GM18870 (cell line): ENCODE data around the gene TNFRSF8.

Experiments used
- ATAC-seq: cut with Tn5 transposase; IDR thresholded peaks from one replicate; pipeline ENCODE4 v1.9.1; 2021; ENCODE audit warnings: moderate library complexity; ENCODE audit not compliant: unreplicated experiment

TNFRSF8 gene

DNA sequence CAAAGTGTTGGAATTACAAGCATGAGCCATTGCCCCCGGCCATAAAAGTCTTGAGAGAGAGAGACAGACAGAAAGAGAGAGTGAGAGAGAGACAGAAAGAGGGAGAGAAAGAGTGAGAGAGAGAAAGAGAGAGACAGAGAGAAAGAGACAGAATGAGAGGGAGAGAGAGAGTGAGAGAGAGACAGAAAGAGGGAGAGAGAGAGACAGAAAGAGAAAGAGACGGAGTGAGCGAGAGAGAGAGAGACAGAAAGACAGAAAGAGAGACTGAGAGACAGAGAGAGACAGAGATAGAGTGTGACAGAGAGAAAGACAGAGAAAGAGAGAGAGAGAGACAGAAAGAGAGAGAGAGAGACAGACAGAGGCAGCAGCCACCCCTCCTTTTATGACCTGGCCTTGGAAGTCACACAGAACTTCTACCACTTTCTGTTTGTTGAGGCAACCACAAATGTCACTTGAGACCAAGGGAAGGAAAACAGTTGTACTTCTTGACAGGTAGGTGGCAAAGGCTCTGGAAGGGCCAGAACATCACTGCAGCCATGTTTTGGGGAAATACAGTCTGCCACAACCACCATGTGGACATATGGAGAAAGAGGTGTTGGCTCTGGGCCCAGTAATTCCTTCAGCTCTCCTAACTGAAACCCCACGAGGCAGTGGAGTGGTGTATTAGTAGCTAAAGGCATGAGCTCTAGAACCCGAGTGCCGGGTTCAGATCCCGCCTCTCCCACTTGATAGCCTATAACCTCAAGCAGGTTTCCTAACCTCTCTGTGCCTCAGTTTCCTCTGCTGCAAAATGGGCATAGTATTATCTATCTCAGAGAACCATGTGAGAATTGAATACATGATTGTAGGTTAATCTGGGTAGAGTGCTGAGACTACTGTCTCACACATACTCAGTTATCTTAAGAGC lies 50.6 kb downstream of the TNFRSF8 start:
- ATAC-seq = no peak

DNA sequence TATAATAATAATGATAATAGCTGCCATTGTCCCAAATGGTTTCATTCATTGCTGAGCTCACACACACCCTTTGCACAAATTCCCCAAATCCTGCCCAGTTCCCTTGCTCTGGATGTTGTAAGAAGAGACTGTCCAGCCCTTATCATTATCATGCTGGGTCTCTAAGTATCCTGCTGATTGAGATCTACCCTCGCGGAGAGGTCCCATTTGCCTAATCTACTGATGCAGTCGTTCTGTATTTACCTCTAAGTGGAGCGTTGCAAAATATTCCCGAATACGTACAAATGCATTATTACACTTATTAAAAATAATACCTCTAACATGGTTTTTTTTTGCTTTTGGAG lies 51.2 kb downstream of the TNFRSF8 start:
- ATAC-seq = no peak

DNA sequence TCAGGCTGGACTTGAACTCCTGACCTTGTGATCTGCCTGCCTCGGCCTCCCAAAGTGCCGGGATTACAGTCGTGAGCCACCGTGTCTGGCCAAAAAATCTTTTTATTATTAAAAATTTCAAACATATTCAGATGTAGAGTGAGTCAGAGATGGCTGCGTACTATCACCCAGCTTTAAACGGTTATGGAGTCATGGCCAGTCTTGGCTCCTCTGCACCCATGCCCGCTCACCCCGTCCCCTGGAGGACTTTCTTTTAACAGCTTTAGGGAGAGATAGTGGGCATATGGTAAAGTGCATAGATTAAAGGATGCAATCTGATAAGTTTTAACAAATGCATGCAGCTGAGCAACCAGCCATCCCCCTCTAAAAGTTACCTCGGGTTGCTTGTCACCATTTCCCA lies 51.8 kb downstream of the TNFRSF8 start:
- ATAC-seq = no peak

DNA sequence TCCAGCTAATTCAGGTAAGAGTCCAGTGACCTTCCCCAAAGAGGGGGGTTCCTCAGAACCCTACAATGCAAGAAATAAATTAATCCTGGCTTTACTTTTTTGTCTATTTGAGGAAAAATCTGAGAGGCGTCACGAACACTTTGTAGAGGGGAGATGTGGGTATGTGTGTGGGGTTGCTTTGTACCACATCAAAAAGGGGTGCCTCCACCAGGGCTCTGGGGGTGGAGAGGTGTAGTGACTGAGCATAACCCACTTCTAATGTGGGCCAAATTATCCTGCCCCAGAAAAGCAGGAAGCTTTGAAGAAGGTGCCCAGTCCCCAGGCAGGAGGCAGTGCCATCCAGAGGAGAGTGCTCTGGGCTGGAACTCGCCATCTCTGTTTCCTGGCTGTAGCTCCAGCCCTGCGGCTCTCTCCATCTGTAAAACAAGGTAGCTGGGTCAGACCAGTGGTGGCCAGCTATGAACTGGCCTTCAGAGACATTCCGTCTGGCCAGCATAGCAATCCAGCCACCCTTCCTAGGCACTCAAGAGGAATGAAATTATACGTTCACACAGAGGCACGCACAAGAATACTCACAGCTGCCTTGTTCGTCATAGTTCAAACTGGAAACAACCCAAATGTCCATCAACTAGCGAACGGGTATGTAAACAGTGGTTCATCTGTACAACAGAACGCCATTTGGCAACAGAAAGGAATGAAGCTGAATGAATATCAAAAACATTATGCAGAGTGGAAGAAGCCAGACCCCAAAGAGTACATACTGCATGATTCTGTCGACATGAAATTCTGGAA lies 58.3 kb downstream of the TNFRSF8 start:
- ATAC-seq = no peak

DNA sequence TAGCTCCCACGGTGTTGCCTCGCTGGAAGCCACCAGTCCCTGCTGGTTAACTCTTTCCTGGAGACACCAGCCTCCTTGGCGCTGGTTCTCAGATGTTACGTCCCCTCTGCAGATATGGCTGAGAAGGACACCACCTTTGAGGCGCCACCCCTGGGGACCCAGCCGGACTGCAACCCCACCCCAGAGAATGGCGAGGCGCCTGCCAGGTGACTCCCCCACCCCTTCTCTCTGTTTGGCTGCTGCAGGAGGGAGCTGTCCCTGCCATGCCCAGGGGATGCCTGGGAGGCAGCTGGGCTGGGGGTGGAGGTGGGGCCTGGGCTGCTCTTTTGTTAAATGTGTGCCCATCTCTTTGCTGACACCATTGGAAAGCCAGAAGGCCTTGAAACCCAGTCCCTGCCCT lies 60.1 kb downstream of the TNFRSF8 start:
- no peak for ATAC-seq

DNA sequence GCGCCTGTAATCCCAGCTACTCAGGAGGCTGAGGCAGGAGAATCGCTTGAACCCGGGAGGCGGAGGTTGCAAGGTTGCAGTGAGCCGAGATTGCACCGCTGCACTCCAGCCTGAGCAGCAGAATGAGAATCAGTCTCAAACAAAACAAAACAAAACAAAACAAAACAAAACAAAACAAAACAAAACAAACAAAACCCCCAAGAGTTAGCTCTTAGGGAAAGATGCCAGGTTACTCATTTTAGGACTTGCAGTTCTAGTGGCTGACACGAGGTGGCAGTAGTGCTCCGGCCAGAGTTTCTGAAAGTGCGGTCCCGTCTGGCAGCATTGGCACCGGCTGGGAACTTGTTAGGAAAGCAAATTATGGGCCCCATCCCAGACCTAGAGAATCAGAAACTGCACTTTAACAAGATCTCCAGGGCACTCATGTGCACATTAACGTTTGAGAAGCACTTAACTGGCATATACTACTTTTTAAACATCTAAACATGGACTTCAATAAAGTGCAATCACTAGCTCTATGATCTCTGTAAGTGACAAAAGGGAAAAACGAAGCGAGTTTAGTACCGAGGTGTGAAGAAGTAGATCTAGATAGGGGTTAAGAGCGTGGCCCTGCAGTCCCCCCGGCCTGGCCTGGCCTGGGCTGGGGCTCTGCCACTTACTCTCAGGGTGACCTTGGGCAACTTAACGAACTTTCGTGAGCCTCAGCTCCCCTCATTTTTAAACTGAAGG lies 61.8 kb downstream of the TNFRSF8 start:
- no peak for ATAC-seq

DNA sequence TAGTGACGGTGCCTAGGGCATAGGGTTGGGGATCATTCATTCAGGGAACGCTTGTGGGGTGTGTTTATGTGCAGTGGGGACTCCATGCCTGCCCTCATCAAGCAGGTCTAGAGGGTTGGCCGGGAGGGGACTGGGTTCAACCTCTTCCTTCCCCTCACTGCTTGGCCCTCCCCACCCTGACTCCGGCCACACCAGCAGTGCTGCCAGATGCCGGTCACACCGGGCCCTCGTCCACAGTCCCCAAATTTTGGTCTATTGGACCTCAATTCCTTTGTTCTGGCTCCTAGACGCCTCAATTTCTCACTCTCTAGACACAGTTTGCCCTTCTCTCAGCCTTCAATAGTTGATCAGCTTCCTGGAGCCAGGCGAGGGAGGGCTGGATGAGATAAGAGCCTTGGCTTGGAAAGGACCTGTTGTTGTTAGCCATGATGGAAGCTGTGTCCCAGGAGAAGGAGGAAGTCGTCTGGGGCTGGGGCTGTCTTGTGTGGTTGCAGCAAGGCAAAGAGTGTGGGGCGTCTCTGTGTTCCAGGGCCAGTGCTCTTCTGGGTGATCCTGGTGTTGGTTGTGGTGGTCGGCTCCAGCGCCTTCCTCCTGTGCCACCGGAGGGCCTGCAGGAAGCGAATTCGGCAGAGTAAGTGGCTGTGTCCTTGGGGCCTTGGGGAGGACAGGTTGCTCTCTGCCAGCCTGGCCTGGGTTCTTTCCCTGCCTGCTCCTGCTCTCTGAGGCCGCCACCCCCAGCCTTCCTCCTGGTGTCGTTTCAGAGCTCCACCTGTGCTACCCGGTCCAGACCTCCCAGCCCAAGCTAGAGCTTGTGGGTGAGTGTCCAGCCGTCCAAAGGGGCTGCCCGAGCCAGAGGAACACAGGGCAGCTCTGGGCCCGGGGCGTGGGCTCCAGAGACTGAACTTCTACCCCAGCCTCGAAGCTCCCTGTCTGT lies 62.6 kb downstream of the TNFRSF8 start:
- ATAC-seq = no peak

DNA sequence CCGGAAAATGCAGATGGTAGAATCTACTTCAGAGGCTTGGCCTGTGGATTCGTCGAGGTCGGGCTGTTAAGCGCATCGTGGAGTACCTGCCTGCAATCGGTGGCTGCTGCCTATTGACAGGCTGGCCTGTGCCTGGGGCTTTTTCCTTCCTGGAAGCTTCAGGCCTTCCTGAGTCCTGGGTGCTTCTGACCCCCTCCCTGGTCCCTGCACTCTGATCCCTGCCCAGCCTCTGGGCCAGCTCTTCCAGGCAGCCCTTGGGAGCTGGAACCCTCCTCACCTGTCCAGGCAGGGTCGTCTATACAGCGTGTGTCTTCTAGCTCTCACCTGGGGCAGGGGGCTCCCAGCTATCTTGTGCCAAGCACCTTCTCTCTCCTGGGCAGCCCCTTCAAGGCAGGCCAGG lies 63.7 kb downstream of the TNFRSF8 start:
- no peak for ATAC-seq

DNA sequence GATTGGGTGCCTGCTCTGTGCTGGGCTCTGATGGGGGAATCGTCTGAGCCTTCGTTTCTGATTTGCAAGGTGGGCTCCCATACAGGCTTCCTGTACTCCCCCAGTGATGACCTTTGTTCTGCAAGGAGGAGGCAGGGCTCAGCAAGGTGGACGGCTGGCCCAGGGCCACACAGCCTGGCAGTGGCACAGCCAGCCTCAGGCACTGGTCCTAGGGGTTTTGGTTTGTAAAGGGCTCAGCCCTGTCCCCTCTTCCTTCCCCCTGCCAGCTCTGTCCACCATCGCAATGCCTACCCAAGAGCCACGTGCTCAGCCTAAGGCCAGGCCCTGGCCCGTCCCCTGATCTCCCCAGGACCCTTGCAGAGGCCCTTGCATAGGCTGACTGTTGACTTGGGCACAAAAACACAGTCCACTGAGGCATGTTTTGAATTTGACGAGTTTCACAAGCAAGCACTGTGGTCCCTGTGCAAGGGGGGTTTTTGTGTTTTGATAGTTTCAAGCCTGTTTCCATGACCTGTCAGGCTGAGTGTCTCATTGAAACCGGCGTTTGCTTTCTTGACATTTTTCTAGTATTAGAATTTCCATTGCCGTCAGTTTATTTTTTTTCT lies 64.2 kb downstream of the TNFRSF8 start:
- ATAC-seq = no peak

DNA sequence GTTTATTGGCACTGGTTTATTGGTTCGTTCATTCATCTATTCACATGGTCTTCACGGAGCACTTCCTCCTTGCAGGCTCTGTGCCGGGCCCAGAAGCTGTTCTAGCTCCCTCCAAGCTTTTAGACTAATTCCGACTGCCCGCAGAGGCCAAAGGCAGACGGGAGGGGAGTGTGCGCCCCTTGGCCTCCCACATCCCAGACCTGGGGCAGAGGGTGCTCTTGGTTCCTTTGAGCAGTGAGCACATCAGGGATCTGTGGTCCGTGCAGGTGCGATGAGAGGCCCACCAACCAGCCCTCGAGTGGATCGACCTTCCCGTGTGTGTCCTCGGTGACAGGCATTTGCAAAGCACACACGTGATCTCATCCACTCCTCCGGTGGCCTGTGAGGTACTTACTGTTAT lies 65.0 kb downstream of the TNFRSF8 start:
- no peak for ATAC-seq

DNA sequence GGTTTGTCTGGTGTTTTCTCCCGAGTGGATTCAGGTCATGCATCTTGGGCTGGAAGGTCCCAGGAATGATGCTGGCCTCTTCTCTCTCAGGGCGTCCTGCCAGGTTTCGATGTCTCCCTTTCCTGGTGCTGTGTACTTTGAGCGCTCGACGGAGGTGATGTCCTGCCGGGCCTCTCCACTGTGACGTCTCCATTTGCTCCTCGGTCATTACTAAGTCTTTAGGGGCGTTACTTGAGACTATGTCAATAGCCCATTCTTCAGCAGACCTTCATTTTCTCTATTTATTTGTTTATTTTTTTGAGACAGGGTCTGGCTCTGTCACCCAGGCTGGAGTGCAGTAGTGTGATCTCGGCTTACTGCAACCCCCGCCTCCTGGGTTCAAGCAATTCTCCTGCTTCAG lies 66.5 kb downstream of the TNFRSF8 start:
- no peak for ATAC-seq

DNA sequence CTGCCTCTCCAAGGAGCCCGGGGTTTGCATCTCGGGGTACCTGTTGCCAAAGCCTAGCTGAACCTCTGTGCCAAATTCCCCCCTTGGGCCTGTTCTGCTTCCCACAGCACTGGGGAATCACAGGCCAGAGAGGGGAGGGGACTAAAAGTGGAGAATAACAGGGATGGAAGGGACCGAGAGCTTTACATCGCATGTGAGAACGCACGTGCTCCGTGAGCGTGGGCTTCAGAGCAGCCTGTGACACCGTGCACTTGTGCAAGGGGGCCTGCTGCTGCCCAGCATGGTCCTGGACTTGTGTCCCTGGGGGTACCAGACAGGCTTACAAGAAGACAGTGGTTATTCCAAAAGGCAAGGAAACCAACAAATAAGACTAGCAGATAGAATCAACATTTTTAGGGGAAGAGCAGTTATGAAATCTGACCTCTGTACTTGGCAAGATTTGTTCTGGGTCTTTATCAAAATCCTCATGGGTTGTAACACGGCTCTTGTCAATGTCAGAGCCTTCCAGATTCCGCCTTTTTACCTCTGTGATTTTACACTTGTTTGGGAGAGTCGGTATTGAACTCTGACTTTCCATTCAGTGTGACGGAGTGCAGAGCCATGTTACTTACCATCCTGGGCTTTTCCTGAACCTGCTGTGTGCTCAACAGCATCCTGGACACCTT lies 67.5 kb downstream of the TNFRSF8 start:
- no peak for ATAC-seq

DNA sequence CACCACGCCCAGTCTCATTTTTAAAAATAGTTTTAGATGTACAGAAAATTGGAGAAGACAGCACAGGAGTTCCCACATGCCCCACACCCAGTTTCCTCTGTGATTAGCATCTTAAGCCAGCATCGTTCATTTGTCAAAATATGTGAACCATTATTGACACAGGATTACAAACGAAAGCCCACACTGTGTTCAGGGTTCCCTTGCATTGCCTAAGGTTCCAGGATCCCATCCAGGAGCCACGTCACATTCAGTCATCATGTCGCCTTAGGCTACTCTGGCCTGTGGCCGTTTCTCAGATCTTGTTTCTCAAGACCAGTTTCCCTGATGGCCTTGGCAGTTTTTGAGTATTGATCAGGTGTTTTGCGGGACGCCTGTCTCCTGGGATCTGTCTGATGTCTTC lies 69.0 kb downstream of the TNFRSF8 start:
- ATAC-seq = no peak

DNA sequence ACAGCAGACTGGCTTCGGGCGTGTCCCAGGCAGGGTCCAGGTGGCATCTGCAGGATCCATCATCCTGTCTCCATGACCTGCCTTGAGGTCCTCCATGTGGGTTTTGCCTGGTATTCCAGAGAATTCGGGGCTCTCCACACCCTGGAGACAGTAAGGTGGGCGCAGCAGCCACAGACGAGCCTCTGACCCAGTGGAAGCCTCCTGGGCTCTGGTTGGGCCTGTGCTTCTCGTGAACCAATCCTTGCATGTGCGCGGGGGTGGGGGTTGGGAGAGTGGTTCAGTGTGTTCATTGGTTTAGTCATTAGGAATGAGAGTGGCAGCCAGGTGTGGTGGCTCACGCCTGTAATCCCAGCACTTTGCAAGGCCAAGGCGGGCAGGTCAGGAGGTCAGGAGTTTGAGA lies 71.6 kb downstream of the TNFRSF8 start:
- no peak for ATAC-seq

DNA sequence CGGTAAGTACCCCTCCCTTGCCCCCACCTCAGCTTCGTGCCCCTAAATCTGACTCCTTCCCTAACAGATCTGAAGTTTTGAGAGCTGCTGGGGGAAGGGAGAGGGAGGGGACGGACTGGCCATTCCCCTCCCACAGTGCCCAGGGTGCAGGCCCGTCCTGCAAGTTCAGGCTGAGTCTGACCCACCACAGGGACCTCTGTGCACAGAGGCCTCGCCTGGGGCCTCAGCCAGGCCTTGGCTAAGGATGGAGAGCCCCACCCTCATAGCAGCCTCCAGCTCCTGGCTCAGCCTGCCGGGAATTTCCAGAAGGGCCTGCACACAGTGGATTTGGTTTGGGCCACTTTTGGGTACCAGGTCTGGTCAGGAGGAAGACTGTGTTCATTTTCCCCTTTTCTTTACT lies 72.5 kb downstream of the TNFRSF8 start:
- no peak for ATAC-seq

DNA sequence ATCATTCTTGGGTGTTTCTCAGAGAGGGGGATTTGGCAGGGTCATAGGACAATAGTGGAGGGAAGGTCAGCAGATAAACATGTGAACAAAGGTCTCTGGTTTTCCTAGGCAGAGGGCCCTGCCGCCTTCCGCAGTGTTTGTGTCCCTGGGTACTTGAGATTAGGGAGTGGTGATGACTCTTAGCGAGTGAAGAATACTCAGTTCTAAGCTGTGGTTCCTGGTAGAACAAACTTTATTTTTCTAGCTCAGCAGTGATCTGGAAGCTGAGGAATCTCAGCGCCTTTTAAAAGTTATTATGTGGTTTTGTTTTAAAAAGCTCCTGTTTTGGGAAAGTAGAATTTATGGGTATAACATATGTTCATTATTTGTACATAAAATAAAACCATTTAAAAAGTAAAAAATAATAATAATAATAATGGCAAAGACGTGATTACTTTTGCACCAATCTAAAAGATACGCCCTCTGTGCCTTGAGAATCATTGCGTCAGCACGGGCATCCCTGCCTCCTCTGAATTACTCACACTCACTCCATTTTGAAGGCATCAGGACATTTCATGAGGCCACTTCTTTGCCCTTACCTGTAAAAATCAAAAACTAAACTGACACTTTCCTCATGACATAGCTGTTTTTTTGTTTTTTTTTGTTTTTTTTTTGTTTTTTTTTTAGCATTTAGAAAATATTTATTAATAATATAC lies 74.0 kb downstream of the TNFRSF8 start:
- ATAC-seq = no peak

DNA sequence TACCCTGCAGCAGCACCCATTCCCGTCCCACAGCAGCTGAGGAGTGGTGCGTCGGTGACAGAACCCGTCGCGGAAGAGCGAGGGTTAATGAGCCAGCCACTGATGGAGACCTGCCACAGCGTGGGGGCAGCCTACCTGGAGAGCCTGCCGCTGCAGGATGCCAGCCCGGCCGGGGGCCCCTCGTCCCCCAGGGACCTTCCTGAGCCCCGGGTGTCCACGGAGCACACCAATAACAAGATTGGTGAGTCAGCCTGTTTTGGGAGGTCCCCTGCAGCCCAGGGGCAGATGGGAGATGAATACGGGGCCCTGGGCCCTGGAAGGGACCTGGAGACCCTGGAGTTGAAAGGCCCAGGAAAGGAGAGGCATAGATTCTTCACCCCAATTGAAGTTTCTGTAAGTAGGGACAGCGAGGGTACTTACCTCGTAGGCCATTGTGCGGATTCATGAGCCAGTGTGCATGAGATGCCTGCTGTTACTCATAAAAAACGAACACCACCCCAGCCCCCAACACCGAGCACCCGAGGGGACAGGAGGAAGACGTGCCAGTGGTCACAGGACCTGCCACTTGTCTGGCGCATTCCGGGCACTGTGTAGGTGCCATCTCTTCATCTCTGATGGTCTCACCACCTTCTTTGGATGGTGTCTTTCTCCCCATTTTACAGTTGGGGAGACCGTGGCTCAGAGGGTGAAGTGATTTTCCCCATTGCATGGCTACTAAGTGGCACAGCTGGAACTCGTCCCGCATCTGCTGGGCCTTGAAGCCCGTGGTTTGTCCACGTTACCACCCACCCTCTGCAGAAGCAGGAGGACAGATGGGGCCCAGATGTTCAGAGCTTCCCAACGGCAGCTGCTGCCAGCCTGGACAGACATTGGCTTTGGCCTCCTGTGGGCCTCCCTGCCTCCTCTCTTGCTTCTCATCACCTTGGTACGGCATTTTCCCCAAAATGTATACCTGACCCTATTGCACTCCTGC lies 75.4 kb downstream of the TNFRSF8 start:
- no peak for ATAC-seq

DNA sequence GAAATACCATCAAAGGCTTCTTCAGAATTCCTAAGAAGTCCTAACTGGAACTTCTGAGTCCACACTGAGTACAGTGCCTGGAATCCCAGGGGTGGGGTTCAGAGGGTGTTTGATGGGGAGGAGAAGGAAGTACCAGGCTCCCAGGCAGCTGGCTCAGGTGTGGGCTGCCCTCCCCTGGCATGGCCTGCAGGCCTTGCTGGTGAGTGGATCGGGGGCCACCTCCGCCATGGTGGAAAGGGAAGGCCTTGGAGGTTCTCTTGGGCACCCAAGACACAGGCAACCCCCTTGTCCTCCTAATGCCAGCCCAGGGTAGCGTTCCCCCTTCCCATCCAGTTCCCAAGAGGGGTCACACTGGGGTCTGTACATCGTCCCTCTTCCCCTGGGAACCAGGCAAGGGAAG lies 76.9 kb downstream of the TNFRSF8 start:
- no peak for ATAC-seq
